GM19467 (cell line): ENCODE measurements around the gene GOLGA6D.
"Not testable (repeated sequence)": the region's sequence is repeated elsewhere in the genome, so short reads cannot be mapped to it uniquely, and the experiment has no call there.

Source experiments
- ATAC-seq: cut with Tn5 transposase; IDR thresholded peaks from one replicate; pipeline ENCODE4 v1.9.1; 2021; ENCODE audit warnings: mild to moderate bottlenecking, moderate library complexity; ENCODE audit not compliant: unreplicated experiment

The GOLGA6D gene

DNA sequence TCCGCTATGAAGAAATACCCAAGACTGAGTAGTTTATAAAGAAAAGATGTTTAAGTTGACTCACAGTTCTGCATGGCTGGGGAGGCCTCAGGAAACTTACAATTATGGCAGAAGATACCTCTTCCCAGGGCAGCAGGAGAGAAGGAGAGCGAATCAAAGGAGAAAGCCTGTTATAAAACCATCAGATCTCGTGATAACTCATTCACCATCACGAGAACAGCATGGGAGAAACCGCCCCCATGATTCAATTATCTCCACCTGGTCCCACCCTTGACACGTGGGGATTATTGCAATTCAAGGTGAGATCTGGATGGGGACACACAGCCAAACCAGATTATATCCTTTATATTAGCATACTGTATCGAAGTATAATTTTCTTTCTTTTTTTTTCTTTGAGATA, 49.5 kb downstream of the GOLGA6D start:
- ATAC-seq, result not testable (repeated sequence)

- not testable (repeated sequence) for ATAC-seq
These were observed 51.2 kb downstream of the GOLGA6D start for GRCh38 chr15:75333654-75334419.

DNA sequence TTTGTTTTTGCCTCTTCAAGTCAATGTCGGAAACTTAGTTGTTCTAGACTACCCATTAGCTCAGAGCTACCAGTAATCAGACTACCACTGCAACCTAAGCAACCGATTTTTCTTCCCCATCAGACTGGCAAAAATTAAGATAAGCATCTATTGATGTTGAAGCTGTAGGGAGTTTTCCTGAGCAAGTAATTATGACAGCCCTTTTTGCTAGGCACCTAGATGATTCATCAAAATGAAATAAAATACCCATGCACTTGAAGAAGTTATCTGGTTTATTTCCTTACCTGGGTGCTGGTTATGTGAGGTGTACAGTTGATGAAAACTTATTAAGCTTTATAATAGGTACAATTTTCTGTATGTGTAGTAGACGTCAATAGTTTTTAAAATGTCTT, 52.7 kb downstream of the GOLGA6D start:
- ATAC-seq, result no peak

DNA sequence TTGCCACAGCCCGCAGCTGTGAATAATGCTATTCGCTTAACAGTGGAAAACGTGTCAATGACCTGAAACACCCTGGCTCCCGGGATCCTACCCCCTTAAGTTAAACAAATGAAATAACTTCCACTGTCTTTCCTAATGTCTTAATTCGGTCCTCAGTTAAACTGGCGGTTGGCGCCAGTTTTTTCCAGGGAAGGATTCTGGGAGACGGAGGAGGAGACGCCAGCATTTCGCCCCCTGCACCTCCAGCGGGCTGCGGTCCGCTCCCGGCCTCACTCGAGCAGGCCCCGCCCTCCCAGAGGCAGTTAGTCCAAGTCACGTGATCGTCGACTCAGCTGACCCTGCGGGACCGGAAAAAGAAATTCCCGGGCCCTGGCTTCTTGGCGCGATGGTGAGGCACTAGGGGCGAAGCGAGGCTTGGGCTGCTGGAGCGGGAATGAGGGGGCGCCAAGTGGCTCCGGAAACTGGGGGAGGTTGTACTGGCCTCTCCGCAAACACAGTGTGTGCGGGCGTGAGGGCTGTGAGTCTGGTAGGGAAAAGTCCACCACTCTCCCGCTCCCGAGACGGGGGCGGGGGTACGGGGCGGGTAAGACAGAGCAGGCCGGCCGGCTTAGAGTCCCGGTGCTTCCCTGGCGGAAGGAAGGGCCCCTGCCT, 53.2 kb downstream of the GOLGA6D start, which contains the start of gene COMMD4:
Gene COMMD4 (plus strand): TSS at position 359 of the 651 bp plus-strand sequence. CDS start 27 bp downstream, at position 386.
- ATAC-seq, result no peak

- ATAC-seq, result no peak
These were observed 56.1 kb downstream of the GOLGA6D start for GRCh38 chr15:75338661-75339240.

DNA sequence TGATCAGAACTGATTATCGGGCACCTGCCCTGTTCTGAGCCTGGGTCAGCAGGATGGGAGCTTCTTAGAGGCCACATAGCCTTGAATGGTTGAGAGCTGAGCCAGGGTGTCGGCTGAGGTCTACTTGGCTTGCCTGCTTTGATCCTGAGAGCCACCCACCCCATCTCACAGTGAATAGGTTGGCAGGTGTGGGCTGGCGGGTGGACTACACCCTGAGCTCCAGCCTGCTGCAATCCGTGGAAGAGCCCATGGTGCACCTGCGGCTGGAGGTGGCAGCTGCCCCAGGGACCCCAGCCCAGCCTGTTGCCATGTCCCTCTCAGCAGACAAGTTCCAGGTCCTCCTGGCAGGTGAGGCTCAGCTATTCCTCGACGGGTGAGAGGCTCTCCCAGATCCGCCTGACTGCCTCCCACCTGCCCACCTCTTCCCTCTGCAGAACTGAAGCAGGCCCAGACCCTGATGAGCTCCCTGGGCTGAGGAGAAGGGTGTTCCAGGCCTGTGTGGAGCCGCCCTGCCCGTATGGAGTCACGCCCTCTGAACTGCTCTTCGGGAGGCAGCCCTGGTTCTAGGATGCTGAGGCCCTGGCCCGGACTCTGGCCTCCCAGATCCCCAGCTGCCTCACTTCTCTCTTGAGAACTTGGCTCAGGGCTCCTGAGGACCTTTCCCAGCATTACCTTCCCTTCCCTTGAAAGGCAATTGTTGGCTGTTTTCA, 57.1 kb downstream of the GOLGA6D start:
- no peak for ATAC-seq

GRCh38 chr15:75342221-75342620, 59.6 kb downstream of the GOLGA6D start:
- ATAC-seq, result no peak

DNA sequence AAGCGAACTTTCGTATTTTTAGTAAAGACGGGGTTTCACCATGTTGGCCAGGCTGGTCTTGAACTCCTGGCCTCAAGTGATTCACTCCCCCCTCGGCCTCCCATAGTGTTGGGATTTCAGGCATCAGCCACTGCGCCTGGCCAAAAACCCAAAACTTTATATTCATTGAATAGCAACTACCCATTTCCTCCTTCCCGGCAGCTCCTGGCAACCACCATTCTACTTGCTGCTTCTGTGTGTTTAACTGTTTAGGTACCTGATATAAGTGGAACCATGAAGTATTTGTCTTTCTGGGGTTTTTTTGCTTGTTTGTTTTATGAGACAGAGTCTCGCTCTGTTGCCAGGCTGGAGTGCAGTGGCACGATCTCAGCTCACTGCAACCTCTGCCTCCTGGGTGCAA, 61.3 kb downstream of the GOLGA6D start:
- ATAC-seq, result not testable (repeated sequence)
